ENCODE results near the gene SREK1. TPM values are rescaled to one million over a fixed set of nuclear protein-coding genes. Genes with fewer than 3 reads are reported as not detected.

Gene SREK1
- total RNA-seq, 2 donors from 2014 or later: 51.4 to 57.5 TPM

DNA sequence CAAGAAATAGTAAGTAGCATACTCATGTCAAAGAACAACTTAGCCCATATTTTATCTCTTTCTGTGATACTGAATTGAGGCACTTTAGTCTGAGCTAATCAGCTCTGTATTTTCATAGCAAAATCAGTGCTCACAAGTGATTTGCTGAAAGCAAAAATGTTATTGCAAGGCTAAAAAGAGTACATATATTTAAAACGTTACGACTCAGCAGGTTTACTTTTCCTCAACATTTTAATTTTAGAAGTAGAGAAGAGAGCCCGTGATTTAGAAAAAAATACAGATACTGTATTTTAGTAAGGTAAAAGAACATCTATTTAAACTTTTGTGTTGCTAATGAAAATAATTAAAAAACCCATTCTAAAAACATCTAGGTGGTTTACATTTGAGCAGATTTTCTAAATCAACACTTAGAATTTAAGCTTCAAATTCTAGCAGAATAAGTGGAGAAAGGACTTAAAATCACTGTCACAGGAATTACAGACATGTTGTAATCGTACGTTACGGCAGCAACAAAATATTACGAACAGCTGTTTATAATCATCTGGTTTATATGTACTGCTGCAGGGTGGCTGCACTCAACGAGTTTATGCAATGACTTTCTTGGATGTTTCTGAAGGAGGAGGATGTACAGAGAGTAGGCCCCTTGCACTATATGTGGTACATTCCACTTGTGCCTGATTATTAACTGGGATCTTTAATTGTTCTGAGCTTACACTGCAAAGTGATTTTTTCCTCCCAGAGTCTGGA is 20.1 kb downstream of the SREK1 start:
- TF ChIP-seq, protein P1, sequence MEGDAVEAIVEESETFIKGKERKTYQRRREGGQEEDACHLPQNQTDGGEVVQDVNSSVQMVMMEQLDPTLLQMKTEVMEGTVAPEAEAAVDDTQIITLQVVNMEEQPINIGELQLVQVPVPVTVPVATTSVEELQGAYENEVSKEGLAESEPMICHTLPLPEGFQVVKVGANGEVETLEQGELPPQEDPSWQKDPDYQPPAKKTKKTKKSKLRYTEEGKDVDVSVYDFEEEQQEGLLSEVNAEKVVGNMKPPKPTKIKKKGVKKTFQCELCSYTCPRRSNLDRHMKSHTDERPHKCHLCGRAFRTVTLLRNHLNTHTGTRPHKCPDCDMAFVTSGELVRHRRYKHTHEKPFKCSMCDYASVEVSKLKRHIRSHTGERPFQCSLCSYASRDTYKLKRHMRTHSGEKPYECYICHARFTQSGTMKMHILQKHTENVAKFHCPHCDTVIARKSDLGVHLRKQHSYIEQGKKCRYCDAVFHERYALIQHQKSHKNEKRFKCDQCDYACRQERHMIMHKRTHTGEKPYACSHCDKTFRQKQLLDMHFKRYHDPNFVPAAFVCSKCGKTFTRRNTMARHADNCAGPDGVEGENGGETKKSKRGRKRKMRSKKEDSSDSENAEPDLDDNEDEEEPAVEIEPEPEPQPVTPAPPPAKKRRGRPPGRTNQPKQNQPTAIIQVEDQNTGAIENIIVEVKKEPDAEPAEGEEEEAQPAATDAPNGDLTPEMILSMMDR (IDR thresholded peaks at IDR 0.05): no peak
- no peaks in the 10 kb centered on the region for H3K36me3 ChIP-seq
- intact Hi-C loops (cut with DNase I): no loop called here

DNA sequence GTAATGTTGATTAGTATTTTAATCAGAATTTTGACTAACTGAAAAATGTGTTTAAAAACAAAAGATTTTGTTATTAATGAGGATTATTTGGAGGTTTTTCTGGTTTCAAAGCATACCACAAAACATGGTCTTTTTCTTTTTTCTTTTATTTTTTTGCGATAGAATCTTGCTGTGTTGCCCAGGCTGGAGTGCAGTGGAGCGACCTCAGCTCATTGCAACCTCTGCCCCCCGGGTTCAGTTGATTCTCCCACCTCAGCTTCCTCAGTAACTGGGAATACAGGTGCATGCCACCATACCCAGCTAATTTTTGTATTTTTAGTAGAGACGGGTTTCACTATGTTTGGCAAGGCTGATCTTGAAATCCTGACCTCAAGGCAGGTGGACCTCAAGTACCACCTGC is 24.1 kb downstream of the SREK1 start:
- Histone ChIP-seq H3K4me1 (no peaks in the 10 kb centered on the region), H3K4me3 (no peak overlapping the region), H3K36me3 (no peaks in the 10 kb centered on the region), H3K9me3 (no peaks in the 10 kb centered on the region), H3K27me3 (no peaks in the 10 kb centered on the region), H3K27ac (no peak overlapping the region), H3K9ac (ENCODE audit: low read depth in 2 of 2, low read length in 2 of 2) (no peak overlapping the region)
- no peak for DNase-seq
- intact Hi-C loops (cut with DNase I): no loop called here
- TF ChIP-seq, protein P1 (IDR thresholded peaks at IDR 0.05): no peak

More for the DNA sequence above, 20.1 kb downstream of the SREK1 start:
- H3K4me3 ChIP-seq: no peak overlapping the region
- no peaks in the 10 kb centered on the region for H3K27me3 ChIP-seq
- no peak for DNase-seq
- H3K27ac ChIP-seq: no peak overlapping the region
- H3K4me1 ChIP-seq: no peaks in the 10 kb centered on the region
- H3K9me3 ChIP-seq: no peaks in the 10 kb centered on the region
- no peak overlapping the region for H3K9ac ChIP-seq (ENCODE audit: low read depth in 2 of 2, low read length in 2 of 2)

DNA sequence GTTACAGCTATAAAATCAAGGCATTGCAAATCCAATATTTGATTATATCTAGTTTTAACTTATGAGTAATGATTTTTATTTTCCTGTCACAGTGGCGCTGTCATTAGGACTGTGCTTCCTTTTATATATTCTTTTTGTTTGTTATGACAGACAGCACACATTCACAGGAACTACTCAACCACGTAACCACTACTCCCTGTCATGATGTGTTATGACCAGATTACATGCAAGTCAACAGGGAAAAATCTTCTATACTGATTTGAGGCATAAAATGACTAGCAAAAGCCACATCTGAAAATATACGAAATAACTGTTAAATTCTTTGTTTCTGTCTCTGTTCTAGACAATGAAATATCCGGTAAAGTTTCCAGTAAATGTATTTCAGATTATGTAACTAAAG is 25.4 kb downstream of the SREK1 start:
- H3K27ac ChIP-seq: no peak overlapping the region
- H3K27me3 ChIP-seq: no peaks in the 10 kb centered on the region
- intact Hi-C loops (cut with DNase I): no loop called here
- DNase-seq: no peak
- no peaks in the 10 kb centered on the region for H3K36me3 ChIP-seq
- H3K4me1 ChIP-seq: no peaks in the 10 kb centered on the region
- H3K4me3 ChIP-seq: no peak overlapping the region
- no peaks in the 10 kb centered on the region for H3K9me3 ChIP-seq
- no peak overlapping the region for H3K9ac ChIP-seq (ENCODE audit: low read depth in 2 of 2, low read length in 2 of 2)
- TF ChIP-seq, protein P1 (IDR thresholded peaks at IDR 0.05): no peak

DNA sequence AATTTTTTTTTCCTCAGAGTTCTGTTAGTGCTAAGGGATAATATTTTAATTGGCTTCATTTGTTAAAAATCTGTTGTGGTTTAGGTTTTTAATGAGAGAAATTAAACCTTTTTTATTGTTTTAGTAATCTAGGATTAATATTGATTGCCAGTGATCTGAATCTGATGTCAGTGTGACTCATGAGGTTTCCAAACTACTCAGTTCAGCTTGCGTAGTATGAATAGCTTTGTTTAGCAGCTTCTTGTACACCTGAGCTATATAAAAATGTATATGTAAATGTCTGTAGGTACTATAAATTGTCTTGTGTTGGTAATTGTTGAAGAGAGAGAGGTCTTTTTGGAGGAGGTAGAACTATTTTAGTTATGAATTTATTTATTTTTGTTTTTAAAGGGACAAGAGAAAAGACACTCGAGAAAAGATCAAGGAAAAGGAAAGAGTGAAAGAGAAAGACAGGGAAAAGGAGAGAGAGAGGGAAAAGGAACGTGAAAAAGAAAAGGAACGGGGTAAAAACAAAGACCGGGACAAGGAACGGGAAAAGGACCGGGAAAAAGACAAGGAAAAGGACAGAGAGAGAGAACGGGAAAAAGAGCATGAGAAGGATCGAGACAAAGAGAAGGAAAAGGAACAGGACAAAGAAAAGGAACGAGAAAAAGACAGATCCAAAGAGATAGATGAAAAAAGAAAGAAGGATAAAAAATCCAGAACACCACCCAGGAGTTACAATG is 26.3 kb downstream of the SREK1 start:
- Histone ChIP-seq H3K27me3 (no peaks in the 10 kb centered on the region), H3K36me3 (no peaks in the 10 kb centered on the region), H3K4me1 (no peaks in the 10 kb centered on the region), H3K9ac (ENCODE audit: low read depth in 2 of 2, low read length in 2 of 2) (no peak overlapping the region), H3K4me3 (no peak overlapping the region), H3K9me3 (no peaks in the 10 kb centered on the region), H3K27ac (no peak overlapping the region)
- no peak for DNase-seq
- intact Hi-C loops (cut with DNase I): no loop called here
- TF ChIP-seq, protein P1 (IDR thresholded peaks at IDR 0.05): no peak

DNA sequence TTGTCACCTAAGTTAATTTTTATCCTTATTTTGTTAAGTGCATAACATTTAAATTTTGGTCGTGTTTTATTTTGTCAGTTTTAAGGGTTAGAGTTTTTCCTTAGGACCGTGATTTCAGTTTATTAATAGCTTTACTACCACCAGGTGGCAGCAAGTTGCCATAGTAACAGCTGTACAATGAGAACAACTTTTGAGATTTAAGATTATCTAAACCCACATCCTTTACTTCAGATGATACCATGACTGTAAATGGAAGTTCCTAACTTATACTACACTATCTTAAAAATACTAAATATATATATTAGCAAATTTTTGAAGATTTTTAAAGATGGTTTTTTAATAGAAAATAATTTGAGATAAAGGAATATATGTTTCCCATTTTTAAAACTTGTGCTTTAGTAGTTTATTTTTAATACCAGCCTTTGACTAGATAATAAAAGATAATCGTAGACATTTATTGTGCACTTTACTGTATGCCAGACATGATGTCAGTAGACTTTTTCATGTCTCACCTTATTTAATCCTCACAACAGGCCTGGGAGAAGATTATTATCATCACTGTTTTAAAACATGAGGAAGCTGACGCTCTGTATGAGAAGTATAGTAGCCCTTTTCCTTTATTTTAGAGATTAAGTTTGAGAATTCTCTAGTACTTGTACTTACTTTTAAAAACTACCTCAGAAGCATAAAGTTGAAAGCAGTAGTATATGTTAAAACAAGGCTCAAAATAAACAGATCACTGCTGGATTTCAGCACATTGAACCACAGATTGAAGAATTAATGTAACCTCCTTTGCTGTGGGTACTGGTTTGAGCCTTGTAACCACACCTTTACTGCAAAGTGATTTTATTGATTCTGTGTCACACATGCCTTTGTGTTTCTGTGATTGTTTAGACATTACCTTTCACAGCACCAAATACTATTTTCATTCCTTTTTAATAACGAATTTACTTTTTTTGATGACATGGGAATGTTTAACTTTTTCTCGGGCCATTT is 27.5 kb downstream of the SREK1 start:
- Histone ChIP-seq H3K9me3 (no peaks in the 10 kb centered on the region), H3K4me3 (no peak overlapping the region), H3K36me3 (no peaks in the 10 kb centered on the region), H3K4me1 (no peaks in the 10 kb centered on the region), H3K9ac (ENCODE audit: low read depth in 2 of 2, low read length in 2 of 2) (no peak overlapping the region), H3K27me3 (no peaks in the 10 kb centered on the region), H3K27ac (no peak overlapping the region)
- no peak for DNase-seq
- intact Hi-C loops (cut with DNase I): no loop called here
- TF ChIP-seq, protein P1 (IDR thresholded peaks at IDR 0.05): peak; percentile 32

Measured in colonic mucosa (tissue), 4 donors.